ENCODE measurements around the gene MAP2K2.
A peak's percentile ranks its signal among the peaks of the same experiment; 100 is the strongest.
"Not testable (repeated sequence)": the region's sequence is repeated elsewhere in the genome, so short reads cannot be mapped to it uniquely, and the experiment has no call there.

MAP2K2 gene

DNA sequence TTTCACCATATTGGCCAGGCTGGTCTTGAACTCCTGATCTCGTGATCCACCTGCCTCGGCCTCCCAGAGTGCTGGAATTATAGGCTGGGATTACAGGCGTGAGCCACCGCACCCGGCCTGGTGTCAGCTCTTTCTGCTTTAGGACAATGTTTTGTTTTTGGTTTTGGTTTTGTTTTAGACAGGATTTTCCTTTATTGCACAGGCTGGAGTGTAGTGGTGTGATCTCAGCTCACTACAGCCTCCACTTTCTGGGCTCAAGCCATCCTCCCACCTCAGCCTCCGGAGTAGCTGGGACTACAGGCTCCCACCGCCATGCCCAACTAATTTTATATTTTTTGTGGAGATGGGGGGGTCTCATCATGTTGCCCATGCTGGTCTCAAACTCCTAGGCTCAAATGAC is 5.1 kb upstream of the MAP2K2 start:
- not testable (repeated sequence) for DNase-seq

DNA sequence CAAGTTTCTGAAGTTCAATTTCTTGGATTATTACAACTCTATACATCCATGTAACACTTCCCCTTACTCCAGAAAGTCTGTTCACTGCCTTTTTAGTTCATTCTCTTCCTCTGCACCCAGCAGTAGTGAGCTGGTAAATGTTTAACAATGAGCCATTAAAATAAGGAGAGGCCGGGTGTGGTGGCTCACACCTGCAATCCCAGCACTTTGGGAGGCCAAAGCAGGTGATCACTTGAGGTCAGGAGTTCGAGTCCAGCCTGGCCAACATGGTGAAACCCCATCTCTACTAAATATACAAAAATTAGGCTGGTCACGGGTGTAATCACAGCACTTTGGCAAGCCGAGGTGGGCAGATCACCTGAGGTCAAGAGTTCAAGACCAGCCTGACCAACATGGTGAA is 3.4 kb upstream of the MAP2K2 start:
- not testable (repeated sequence) for DNase-seq

DNA sequence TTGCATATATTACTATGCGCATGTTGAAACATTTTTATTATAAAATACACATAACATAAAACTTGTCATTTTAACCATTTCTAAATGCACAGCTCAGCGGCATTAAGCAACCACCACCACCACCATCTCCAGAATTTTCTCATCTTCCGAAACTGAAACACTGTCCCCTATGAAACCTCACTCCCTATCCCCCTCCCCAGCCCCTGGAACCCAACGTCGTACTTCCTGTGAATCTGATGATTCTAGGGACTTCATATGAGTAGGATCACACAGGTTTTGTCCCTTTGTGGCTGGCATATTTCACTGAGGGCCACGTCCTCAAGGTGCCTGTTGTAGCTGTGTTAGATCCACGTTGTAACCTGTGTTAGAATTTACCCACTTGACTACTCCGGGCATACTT is 716 bp upstream of the MAP2K2 start:
- no peak for DNase-seq

DNA sequence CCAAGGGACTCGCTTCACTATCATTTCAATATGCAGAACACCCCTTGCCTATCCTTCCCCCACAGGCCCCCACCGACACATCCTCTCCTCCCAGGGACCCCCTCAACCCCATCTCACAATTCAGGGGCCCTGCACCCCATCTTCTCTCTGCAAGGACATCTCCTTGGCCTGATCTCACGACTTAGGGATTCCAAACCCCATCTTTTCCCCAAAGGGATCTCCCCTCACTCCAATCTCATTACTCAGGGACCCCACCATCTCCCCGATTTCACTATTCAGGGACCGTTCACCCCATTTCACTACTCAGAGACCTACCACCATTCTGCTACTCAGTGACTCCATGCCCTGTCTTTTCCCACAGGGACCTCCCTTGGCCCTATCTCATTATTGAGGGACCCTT is 1.4 kb downstream of the MAP2K2 start:
- no peak for DNase-seq

DNA sequence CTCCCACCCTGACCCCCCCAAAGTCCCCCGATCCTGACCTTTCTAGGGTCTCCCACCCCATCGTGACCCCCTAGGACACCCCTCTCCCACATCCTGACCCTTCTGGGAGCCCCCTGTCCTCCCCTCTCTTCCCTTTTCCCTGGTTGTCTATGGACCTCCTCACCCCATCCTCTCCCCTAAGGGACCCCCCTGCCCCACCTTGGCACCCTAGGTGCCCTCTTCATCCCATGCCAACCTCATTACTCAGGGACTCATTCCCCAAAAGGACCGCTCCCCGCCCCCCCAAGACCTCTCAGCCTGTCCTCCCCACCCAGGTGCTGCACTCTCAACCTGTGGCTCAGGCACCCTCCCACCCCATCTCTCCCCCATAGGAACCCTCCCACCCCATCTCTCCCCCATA is 2.1 kb downstream of the MAP2K2 start:
- no peak for DNase-seq

DNA sequence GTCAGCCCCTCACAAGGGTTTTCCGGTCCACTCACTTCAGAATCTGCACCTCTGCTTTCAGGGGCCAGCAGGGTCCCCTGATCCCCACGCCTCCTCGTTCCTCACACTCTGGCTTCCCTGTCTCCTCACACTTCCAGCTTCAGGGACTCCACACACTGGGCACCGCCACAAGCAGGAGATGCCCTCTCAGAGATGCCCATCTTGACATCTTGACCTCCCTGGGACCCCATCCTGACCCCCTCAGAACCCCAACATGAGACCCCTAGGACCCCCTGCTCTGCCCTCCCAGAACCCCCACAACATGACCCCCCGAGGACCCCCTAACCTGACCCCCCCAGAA is 2.7 kb downstream of the MAP2K2 start:
- DNase-seq, result no peak

DNA sequence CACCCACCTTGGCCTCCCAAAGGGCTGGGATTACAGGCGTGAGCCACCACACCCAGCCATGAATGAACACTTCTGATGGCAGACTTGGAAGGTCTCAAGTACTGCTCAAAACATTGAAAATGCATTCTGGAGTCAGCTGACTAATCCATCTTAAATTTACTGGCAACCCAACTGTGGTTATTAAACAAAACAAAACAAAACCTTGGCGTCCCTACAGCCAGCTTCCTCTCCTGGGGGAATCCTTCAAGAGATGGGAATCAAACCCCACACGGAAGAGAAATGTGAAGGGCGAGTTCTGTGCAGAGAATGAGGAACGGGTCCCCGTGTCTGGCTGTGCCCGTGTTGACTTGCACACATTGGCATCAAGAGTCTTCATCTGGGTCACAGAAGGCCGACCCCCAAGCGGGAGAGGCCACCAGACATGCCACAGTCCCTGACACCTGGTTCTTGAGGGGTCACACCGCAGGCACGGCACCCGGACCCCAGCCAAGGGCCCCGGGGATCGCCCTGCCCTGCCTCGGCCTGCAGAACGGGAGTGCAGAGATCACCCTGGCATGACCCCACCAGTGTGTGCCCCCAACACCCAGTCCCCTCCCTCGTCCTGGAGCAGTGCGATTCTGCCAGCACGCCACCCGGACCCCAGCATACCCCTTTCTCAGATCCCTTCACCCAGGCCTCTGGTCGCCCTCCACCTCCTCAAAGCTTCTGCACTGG is 3.2 kb downstream of the MAP2K2 start:
- no peak for DNase-seq

DNA sequence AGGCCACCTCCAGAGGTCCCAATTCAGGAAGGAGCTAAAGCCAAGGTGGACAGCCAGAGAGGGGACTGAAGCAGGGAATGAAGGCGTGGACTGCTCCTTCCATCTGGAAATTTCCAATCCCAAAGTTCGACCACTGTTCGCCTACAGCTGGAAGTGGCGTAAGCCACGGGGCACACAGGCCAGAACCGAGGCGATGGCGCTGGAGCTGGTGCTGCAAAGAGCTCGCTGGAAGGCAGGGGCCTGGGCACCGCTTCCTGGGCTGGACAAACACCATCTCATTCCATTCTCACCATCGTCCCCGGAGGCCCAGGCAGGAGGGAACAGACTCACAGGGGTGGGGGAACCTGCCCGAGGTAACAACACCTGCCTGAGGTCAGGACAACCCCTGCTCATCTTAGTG is 4.2 kb downstream of the MAP2K2 start:
- DNase-seq, result no peak

DNA sequence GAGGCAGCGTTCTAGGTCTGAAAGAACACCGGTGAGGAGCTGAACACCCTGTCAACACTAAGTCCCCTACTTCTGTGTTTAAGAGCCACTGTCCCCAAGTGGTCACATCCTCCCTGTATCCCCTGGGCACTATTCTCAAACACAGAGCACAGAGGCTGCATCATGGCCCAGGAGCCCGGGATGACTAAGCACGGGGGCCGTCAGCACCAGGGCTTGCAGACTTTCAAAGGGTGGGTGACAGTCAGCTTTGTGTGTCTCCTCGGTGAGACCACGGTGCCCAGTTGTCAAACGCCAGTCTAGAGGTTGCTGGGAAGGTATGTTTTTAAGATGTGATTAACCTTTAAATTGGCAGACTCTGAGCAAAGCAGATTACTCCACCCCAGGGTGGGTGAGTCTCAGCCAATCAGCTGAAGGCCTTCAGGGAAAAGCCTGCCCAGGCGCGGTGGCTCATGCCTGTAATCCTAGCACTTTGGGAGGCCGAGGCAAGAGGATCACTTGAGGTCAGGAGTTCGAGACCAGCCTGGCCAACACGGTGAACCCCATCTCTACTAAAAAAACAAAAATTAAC is 8.0 kb downstream of the MAP2K2 start:
- no peak for DNase-seq

DNA sequence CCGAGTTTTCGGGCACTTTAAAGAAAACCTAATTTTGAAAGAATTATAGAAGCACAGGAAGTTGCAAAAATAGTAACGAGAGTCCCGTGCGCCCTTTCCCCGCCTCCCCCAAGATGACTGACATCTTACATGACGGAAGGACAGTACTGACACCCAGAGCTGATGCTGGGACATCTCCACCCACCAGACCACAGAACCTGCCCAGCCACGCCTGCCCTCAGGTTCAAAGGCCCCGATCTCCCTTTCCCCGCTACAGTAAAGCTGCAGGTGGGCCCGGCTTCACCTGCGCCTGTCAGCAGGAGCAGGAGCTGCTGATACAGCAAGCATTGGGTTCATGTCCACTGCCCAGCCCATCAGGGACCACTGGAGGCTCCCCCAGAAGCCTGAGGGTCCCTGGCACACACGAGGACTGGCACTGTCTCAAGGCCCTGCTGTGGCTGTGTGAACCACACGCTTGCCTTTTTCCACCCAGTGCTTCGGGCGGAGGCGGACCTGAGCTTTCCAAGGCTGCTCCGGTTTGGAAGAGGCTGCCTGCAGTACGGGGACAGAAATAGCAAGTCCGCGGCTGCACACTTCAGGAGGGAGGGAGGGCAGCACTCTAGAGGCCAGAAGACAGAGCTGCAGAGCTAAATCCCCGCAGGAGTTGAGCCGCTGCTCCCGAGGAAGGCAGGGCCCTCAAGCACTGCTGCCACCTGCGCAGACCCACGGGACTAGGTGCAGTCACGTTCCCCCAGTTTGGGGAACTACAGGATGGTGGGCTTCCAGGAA is 8.7 kb downstream of the MAP2K2 start:
- no peak for DNase-seq

DNA sequence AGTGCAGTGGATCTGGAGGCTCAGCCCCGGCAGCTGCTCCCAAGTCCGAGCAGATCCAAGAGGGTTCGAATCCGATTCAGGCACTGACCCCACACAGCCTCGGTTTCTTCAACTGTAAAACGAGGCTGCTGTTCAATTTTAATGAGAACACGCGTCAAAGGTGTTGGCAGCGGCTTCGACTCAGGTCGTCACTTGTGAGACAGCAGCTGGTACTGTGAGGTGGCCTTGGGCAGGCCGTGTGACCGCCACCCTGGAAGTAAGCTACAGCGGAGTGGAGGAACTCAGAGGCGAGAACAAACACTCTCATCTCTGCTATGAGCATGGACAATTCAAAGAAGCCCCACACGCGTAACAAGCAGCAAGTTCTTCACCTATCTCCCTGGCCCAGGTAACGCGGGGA is 9.7 kb downstream of the MAP2K2 start:
- no peak for DNase-seq

DNA sequence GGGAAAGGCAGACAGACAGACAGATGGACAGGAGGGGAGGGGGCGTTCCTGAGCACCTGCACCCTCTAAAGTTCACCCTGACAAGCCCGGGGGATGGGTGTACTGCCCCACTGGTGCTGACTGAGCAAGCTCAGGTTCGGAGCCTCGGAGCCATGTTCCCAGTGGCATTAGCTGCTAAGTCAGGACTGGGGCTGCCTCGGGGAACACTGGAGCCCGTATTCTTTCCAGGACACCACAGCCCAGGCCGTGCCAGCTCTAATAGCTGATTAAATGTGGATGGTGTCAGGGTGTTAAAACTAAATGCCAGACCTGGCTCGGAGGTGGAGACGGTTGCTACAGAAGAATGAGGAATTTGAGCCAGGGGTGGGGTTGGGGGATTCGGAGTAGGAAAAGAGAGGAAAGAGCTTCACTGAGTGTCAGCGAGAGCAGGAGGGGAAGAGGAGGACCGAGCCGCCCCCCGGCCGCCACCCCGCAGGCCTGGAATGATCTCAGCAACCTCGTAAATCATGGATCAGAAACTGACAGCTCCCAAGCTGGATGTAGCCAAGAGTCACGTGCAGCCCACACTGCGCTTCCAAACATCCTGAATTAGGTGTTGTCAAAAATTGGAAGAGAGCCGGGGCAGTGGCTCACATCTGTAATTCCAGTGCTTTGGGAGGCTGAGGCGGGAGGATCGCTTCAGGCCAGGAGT is 10.4 kb downstream of the MAP2K2 start:
- DNase-seq, result no peak

DNA sequence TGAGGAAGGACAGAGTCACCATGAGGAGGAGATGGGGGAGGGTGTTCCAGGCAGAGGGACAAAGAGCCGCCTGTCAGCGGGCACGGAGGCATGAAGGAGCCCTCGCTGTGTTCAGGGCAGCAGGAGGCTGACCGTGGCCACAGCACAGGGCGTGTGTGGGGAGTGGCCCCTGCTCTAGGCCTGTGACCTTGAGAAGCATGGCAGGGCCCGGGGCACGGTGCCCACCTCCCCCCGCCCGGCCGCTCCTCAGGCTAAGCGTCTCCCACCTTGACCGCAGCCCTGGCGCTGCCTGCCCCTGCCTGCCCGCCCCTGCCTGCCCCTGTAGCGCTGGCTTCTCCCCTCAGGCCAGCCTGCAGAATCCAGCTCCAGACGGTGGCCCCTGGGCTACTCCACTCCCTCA is 11.6 kb downstream of the MAP2K2 start:
- no peak for DNase-seq

DNA sequence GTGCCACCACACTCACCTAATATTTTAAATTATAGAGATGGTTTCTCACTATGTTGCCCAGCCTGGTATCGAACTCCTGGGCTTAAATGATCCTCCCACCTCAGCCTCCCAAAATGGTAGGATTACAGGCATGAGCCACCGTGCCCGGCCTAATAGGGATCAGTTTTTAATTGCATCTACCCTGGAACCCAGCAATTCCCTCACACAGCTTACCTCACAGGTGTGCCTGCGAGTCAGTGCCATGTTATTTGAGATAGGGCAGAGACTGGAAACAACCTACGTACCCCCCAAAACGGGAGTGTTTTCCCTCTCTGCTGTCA is 14.3 kb downstream of the MAP2K2 start:
- DNase-seq, result no peak

DNA sequence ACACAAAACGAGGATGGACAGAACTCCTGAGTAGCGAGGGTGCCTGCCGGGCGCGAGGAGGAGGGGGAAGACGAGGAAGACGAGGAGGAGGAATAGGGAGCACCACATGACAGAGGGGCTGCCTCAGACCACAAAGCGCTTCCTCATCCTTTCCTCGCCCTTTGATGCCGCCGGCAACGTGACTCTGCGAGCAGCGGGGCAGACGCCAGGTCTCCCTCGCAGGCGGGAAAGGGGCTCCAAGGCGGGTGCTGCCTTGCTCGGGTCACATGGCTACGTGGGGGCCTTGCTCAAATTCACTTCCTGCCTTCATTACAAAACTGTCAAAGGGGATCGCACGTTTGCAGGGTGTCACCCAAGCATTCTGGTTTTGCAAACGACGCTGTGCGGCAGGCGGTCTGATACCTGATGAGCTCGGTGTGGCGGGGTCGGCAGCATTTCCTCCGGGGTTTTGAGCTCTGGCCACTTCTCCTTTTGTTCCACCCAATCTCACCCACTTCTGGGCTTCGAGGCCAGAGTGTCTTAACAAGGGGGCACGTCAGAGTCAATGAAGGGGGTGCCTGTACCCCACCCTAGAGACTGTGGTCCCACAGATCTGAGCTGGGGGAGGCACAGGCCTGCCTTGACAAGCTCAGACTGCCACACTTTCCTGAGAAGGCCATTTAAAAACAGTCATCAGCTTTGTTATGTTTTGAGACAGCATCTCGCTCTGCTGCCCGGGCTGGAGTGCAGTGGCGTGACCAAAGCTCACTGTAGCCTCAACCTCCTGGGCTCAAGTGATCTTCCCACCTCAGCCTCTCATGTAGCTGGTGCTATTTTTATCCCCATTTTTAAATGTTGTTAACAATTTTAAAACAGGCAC is 14.9 kb downstream of the MAP2K2 start:
- peak; percentile 91 for DNase-seq

DNA sequence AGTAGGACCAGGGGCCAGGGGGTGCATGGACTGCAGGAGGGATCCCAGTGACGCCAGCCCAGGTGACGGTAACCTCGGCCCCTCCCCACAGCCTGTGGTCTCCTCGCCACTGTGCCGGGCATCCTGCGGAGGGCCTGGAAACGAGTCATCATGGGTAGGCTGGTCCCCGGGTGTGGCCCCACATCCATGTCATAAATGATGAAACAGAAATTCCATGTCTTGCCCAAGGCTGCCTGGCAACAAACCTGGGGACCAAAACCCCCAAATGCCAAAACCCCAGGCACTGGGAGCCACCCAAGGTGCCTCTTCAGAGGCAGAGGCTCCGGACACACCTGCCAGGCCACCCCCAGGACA is 20.9 kb downstream of the MAP2K2 start:
- DNase-seq, result no peak

DNA sequence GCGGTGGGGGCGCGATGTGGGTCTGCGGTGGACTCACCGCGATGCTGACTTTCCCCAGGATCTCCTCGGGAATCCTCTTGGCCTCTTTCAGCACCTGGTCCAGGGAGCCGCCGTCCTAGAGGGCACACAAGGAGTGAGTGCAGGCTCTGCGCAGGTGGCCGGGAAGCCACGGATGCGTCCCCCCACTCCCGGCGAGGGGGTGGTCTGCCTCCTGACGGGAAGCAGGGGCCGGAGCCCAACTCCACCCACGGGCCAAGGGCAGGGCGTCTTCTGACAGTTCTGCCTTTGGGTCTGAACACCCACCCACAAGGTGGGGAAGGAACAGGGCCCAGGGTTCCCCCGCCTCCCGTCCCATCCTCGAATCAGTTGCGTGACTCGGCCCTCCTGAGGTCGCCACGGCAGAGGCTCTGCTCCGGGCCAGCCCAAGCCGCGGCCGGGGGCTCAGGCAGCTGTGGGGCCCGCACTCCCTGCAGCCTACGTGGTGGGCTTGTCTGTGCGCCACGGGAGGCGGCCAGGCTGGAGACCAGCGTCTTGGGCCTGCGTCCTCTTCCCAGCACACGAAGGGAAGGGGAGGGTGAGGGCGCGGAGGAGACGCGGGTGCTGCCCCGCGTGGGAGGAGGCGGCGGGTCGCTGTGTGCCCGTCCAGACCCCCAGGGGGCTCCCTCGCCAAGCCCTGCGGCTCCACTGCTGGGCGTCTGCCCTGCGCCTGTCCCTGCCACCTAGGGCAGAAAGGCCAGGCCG is 21.4 kb downstream of the MAP2K2 start:
- no peak for DNase-seq

DNA sequence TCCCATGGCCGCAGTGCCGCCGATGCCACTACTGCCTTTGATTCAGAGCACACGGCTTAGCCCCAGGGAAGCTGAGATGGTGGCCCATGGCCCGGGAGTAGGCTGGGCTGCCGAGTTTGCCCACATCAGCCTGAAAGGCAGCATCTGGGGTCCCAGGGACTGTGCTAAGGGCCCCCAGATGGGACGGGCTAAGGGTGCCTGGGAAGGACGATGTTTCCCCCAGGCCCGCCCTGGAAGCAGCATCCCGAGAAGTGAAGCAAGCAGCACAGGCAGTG is 22.5 kb downstream of the MAP2K2 start:
- DNase-seq, result no peak

DNA sequence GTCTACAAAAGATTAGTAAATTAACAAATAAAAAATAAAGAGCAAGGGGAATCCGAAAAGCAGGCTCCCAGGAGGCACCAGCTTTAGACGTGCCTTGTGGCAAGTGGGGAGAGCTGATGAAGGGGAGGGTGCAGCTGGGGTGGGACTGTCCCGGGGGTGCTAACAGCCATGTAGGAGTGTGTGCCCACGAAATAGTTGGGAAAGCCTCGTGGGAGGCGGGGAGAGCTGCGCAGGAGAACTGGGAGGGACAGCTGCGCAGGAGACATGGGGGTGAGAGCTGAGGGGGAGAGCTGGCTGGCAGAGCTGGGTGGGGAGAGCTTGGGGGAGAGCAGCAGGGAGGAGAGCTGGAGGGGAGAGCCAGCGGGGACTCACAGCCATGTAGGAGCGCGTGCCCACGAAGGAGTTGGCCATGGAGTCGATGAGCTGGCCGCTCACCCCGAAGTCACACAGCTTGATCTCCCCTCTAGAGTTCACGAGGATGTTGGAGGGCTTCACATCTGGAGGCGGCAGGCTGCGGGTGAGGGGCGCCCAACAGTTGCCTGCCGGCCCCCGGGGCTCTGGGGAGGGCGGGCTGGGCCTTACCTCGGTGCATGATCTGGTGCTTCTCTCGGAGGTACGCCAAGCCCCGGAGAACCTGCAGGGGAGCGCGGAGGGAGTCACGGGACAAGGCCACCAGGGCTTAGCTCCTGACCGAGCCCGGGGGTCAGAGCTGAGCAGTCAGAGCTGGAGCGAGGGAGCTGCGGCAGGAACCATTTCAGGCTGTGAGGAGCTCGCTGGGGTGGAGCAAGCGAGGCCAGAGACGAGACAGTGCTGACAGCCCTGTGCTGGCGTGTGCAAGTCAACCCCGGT is 23.1 kb downstream of the MAP2K2 start:
- DNase-seq, result no peak

DNA sequence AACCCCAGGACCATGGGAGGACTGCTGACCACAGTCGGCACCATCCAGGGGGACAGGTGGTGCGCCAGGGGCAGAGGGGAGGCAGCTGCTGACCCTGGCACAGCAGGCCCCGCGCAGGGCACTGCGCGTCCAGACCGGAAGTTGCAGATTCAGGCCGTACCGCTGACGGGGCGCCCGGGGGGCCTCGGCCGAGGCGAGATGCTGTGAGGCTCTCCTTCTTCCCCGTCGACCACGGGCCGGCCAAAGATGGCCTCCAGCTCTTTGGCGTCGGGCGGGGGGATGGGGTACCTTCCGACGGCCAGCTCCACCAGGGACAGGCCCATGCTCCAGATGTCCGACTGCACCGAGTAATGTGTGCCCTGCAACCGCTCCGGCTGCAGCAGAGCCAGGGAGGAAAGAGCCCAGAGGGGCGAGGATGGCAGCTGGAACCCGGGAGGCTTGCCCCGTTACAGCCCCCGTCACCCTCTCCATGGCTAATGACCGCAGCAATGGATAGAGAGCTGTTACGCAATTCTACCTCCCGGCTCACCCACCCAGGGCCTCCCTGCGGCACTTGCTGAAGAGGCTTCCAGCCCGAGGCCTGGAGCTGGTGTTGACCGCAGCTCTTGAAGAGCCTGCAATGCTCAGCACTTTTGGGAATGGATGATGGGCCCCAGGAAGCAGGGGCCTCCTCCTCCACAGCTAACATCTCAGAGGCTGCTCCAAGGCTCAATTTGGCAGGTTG is 24.7 kb downstream of the MAP2K2 start:
- no peak for DNase-seq

DNA sequence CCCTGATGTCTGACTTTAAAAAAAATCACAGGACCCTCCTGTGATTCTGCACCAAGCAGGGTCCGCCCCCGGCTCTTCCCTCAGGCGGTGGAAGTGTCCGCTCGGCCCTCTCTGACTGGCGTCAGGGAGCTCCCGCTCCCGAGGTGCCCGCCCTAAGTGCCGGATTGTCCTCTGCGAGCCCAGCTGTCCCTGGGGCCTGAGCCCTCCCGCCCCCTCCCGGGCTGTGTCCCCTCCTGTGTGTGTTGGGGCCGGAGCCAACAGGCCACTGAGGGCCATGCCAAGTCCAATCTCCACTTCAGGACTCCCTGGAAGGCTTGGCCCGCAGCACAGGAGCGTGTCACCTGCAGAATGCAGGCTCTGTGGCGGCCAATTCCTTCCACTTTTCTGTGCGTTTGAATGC is 25.4 kb downstream of the MAP2K2 start:
- no peak for DNase-seq

Measured in NK-92 treated with Interleukin-12 subunit alpha and Interleukin-12 subunit beta, amount 100 ng/mL, for 24 hours (cell line).